Measurements from ENCODE around the gene TRIM21.

GRCh38 chr11:4368286-4368685 lies 25.2 kb downstream of the TRIM21 start, which contains the start of gene OR52B4:
- TF ChIP-seq RFX7 (CRISPR knock-in tag; IDR thresholded peaks at IDR 0.05) (no peak), PCBP1 (IDR thresholded peaks at IDR 0.05; ENCODE audit: low read depth, low read length, poor library complexity, severe bottlenecking) (no peak), EP300 (IDR thresholded peaks at IDR 0.05; ENCODE audit: low read length) (no peak), ZBTB11 (CRISPR knock-in tag; IDR thresholded peaks at IDR 0.05) (no peak)
